Endometrial microvascular endothelial cells (primary cell): ENCODE data around the gene SOX10. TPM values are rescaled to one million over a fixed set of nuclear protein-coding genes. Genes with fewer than 3 reads are reported as not detected.

Experiments used
- in situ Hi-C: cut with HindIII; loops from 2 replicates; pipeline ENCODE4 v1.10.0; 2017; ENCODE audit warnings: low sequenced_read_pairs, low pct_unique_long_range_greater_than_20kb; ENCODE audit errors: inconsistent ontology term
- total RNA-seq: library from RNA; depleted of rRNA; stranded (reverse); fragments of >200 nt; gene quantifications from one replicate; pipeline ENCODE4 v1.2.3, GENCODE V29; 2015; ENCODE audit errors: inconsistent ontology term

Gene SOX10
- total RNA-seq, 1 donor from 2014 or later: not detected

GRCh38 chr22:37923927-37924326 lies 60.4 kb downstream of the SOX10 start:
- in situ Hi-C loops: no loop called here

Other genes starting within 250 kb of the SOX10 start
- 32.1 TPM for gene GCAT, start 176.6 kb downstream of the SOX10 start, total RNA-seq
- gene GALR3, start 161.2 kb downstream of the SOX10 start, total RNA-seq: not detected
- gene ANKRD54, start 140.2 kb downstream of the SOX10 start, total RNA-seq: 54.3 TPM
- gene EIF3L, start 135.1 kb downstream of the SOX10 start, total RNA-seq: 397 TPM
- gene MICALL1, start 78.3 kb downstream of the SOX10 start, total RNA-seq: 63.0 TPM
- not detected for gene C22orf23, start 31.0 kb downstream of the SOX10 start, total RNA-seq
- gene POLR2F, start 30.9 kb downstream of the SOX10 start, total RNA-seq: 80.4 TPM
- 17.2 TPM for gene PICK1, start 72.8 kb upstream of the SOX10 start, total RNA-seq
- not detected for gene SLC16A8, start 99.6 kb upstream of the SOX10 start, total RNA-seq
- 0.09 TPM for gene BAIAP2L2, start 126.1 kb upstream of the SOX10 start, total RNA-seq
- 1.6 TPM for gene PLA2G6, start 197.3 kb upstream of the SOX10 start, total RNA-seq
- 50.5 TPM for gene MAFF, start 217.4 kb upstream of the SOX10 start, total RNA-seq